ENCODE measurements around the gene EIF4H.

DNA sequence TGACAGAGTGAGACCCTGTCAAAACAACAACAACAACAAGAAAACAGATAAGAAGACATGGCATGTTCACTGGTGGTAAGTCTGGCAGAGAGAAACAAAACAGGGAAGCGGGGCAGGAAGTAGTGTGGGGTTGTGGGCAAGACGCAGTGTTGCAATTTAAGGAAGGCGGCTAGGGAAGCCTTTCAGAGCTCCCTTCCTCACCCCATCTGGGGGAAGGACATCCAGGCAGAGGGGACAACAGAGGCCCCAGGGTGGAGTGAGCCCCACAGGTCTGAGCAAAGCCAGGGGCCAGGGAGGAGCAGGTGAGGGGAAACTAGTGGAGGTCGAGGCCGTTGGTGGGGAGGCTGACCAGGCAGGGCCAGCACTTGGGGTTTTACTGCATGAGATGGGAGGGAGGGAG lies 52.5 kb downstream of the EIF4H start:
- TF ChIP-seq POLR2AphosphoS5 (IDR thresholded peaks at IDR 0.05): no peak
- TF ChIP-seq, protein P1, sequence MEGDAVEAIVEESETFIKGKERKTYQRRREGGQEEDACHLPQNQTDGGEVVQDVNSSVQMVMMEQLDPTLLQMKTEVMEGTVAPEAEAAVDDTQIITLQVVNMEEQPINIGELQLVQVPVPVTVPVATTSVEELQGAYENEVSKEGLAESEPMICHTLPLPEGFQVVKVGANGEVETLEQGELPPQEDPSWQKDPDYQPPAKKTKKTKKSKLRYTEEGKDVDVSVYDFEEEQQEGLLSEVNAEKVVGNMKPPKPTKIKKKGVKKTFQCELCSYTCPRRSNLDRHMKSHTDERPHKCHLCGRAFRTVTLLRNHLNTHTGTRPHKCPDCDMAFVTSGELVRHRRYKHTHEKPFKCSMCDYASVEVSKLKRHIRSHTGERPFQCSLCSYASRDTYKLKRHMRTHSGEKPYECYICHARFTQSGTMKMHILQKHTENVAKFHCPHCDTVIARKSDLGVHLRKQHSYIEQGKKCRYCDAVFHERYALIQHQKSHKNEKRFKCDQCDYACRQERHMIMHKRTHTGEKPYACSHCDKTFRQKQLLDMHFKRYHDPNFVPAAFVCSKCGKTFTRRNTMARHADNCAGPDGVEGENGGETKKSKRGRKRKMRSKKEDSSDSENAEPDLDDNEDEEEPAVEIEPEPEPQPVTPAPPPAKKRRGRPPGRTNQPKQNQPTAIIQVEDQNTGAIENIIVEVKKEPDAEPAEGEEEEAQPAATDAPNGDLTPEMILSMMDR (IDR thresholded peaks at IDR 0.05): no peak
